WTC11 (cell line): ENCODE measurements around the gene RPL36A. TPM values are rescaled to one million over a fixed set of nuclear protein-coding genes. Genes with fewer than 3 reads are reported as not detected.

Experiments used
- ATAC-seq: fragments of 200-7000 bp; cut with Tn5 transposase; 2 replicates; pipeline ENCODE4 v1.10.0; 2021; ENCODE audit warnings: mild to moderate bottlenecking, moderate library complexity
- CTCF ChIA-PET: fragments of 300-600 bp; sonication (Branson Sonifier 250); formaldehyde crosslinking; loops from one replicate; lab custom pipeline; 2021; ENCODE audit warnings: antibody characterized with exemption; lab: Charles Lee
- POLR2A ChIA-PET: fragments of 350-600 bp; sonication (Branson Sonifier 250); formaldehyde crosslinking; loops from one replicate; lab custom pipeline; 2021; ENCODE audit warnings: antibody characterized with exemption; lab: Charles Lee
- DNase-seq: peaks from one replicate; pipeline ENCODE4 v3.0.0; 2021; ENCODE audit warnings: low spot score
- H3K27ac Mint-ChIP-seq: 2 replicates; pipeline ENCODE4 v1.8.0; 2021; ENCODE audit warnings: mixed read lengths
- H3K27me3 Mint-ChIP-seq: 2 replicates; pipeline ENCODE4 v1.8.0; 2021; ENCODE audit warnings: low read depth, mild to moderate bottlenecking, moderate library complexity, mixed read lengths
- H3K36me3 Mint-ChIP-seq: 2 replicates; pipeline ENCODE4 v1.8.0; 2021; ENCODE audit warnings: mixed read lengths
- H3K4me1 Mint-ChIP-seq: 2 replicates; pipeline ENCODE4 v1.8.0; 2022; ENCODE audit warnings: mixed read lengths
- H3K4me3 Mint-ChIP-seq: 2 replicates; pipeline ENCODE4 v1.8.0; 2021; ENCODE audit warnings: mild to moderate bottlenecking, moderate library complexity, mixed read lengths
- H3K9me3 Mint-ChIP-seq: 2 replicates; pipeline ENCODE4 v1.8.0; 2021; ENCODE audit warnings: mixed read lengths
- ATF1 ChIP-seq: sonication (generic); formaldehyde crosslinking; IDR thresholded peaks from 2 replicates; pipeline ENCODE4 v1.8.1; 2023; ENCODE audit warnings: mild to moderate bottlenecking, moderate library complexity, missing genetic modification reagents
- E2F1 ChIP-seq: sonication (generic); formaldehyde crosslinking; IDR thresholded peaks from 2 replicates; pipeline ENCODE4 v1.8.0; 2022; ENCODE audit warnings: mild to moderate bottlenecking, missing genetic modification reagents
- ESRRA ChIP-seq: sonication (generic); formaldehyde crosslinking; IDR thresholded peaks from 2 replicates; pipeline ENCODE4 v1.8.1; 2022; ENCODE audit warnings: mild to moderate bottlenecking, missing genetic modification reagents, borderline replicate concordance
- ETV6 ChIP-seq: sonication (generic); formaldehyde crosslinking; IDR thresholded peaks from 2 replicates; pipeline ENCODE4 v1.8.1; 2022; ENCODE audit warnings: mild to moderate bottlenecking, missing genetic modification reagents
- NFE2L1 ChIP-seq: sonication (generic); formaldehyde crosslinking; IDR thresholded peaks from 2 replicates; pipeline ENCODE4 v1.8.1; 2023; ENCODE audit warnings: missing genetic modification reagents
- SMAD4 ChIP-seq: sonication (generic); formaldehyde crosslinking; IDR thresholded peaks from 2 replicates; pipeline ENCODE4 v1.8.0; 2022; ENCODE audit warnings: mild to moderate bottlenecking, missing genetic modification reagents
- TEAD1 ChIP-seq: sonication (generic); formaldehyde crosslinking; IDR thresholded peaks from 2 replicates; pipeline ENCODE4 v1.8.0; 2022; ENCODE audit warnings: mild to moderate bottlenecking, missing genetic modification reagents
- ZNF138 ChIP-seq: sonication (generic); formaldehyde crosslinking; conservative IDR thresholded peaks from 2 replicates; pipeline ENCODE4 v1.8.1; 2022; ENCODE audit warnings: mild to moderate bottlenecking, moderate library complexity, missing genetic modification reagents
- ZNF416 ChIP-seq: fragments of 250-450 bp; sonication (Bioruptor Pico); IDR thresholded peaks from 2 replicates; pipeline ENCODE4 v1.9.0; 2021; ENCODE audit warnings: mild to moderate bottlenecking, inconsistent platforms
- total RNA-seq: library from RNA; stranded (reverse); gene quantifications from 3 replicates; pipeline ENCODE4 v1.2.3, GENCODE V29; 2021
- TF ChIP-seq, protein P1 (sequence below): sonication (generic); formaldehyde crosslinking; IDR thresholded peaks from 2 replicates; pipeline ENCODE4 v1.8.1; 2023; ENCODE audit warnings: mild to moderate bottlenecking, moderate library complexity, missing genetic modification reagents
- TF ChIP-seq, protein P2 (sequence below): sonication (generic); formaldehyde crosslinking; conservative IDR thresholded peaks from 2 replicates; pipeline ENCODE4 v1.8.1; 2022; ENCODE audit warnings: mild to moderate bottlenecking, missing genetic modification reagents
- TF ChIP-seq, protein P3 (sequence below): fragments of 200-600 bp; IDR thresholded peaks from 2 replicates; pipeline ENCODE4 v1.8.0; 2022; ENCODE audit warnings: antibody characterized with exemption
- TF ChIP-seq, protein P4 (sequence below): sonication (generic); formaldehyde crosslinking; IDR thresholded peaks from 2 replicates; pipeline ENCODE4 v1.8.0; 2022; ENCODE audit warnings: mild to moderate bottlenecking, missing genetic modification reagents
- TF ChIP-seq, protein P5 (sequence below): fragments of 250-450 bp; sonication (Bioruptor Pico); IDR thresholded peaks from 2 replicates; pipeline ENCODE4 v1.9.0; 2021; ENCODE audit warnings: mild to moderate bottlenecking, borderline replicate concordance
- TF ChIP-seq, protein P6 (sequence below): sonication (generic); formaldehyde crosslinking; IDR thresholded peaks from 2 replicates; pipeline ENCODE4 v1.8.1; 2023; ENCODE audit warnings: mild to moderate bottlenecking, missing genetic modification reagents

Gene RPL36A
- total RNA-seq, 1 experiment from 2014 or later: 320 TPM

GRCh38 chrX:101411984-101412383 lies 21.2 kb downstream of the RPL36A start:
- H3K4me1 Mint-ChIP-seq: peaks cover 19% of the 10 kb centered on the region
- H3K9me3 Mint-ChIP-seq: no peaks in the 10 kb centered on the region
- DNase-seq: no peak
- TF ChIP-seq, protein P1, sequence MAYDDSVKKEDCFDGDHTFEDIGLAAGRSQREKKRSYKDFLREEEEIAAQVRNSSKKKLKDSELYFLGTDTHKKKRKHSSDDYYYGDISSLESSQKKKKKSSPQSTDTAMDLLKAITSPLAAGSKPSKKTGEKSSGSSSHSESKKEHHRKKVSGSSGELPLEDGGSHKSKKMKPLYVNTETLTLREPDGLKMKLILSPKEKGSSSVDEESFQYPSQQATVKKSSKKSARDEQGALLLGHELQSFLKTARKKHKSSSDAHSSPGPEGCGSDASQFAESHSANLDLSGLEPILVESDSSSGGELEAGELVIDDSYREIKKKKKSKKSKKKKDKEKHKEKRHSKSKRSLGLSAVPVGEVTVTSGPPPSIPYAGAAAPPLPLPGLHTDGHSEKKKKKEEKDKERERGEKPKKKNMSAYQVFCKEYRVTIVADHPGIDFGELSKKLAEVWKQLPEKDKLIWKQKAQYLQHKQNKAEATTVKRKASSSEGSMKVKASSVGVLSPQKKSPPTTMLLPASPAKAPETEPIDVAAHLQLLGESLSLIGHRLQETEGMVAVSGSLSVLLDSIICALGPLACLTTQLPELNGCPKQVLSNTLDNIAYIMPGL (CRISPR knock-in tag): no peak
- TF ChIP-seq, protein P2, sequence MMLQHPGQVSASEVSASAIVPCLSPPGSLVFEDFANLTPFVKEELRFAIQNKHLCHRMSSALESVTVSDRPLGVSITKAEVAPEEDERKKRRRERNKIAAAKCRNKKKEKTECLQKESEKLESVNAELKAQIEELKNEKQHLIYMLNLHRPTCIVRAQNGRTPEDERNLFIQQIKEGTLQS (CRISPR knock-in tag): no peak
- TF ChIP-seq, all 79 proteins: peak for 0
- ChIA-PET CTCF (no interaction called here), POLR2A (no interaction called here)
- Mint-ChIP-seq H3K36me3 (peaks cover 20% of the 10 kb centered on the region), H3K27me3 (no peaks in the 10 kb centered on the region), H3K27ac (no peak overlapping the region), H3K4me3 (no peak overlapping the region)
- ATAC-seq: no peak

DNA sequence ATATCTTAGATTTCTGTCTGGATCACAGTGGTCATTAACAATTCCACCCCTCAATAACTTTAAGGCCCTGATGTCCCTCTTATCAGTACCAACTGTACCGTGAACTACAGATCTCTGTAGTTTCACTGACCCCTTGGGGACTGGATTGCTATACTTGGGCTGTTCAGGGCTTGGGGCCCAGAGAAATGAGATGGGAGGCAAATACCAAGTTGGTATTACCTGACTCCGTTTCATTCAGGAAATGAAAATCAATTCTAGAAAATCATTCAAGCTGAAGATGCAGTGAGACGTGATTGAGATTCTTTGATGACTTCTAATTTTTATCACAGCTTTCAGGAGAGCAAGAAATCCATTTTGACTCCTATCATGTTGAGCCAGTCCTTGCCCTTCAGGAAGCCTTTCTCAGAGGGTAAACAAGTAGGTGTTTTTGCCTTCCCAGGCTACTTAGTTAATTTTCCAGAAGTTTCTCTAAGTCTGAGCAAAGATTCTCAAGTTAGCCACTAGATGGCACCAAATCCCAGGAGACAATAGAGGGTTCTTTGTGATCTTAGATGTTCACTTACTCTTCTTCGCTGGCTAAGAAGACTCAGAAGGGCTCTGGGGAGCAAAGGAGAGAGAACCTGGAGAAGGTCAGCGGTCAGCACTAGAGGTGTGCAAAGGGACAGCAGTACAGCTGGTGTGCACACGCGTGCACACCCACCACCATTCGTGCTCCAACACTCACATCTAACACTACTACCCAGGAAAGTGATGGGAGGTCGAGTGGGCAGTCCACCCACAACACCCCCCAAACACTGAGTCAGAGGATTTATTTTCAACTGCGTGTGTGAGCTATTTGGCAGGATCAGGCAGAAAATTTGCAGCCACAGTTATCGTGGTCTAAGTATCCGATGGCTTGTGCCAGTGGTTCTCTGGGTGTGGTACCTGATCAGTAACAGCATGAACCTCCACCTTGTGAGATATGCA lies 24.7 kb downstream of the RPL36A start:
- DNase-seq (no peak), ATAC-seq (peak; percentile 31)
- TF ChIP-seq, protein P3, sequence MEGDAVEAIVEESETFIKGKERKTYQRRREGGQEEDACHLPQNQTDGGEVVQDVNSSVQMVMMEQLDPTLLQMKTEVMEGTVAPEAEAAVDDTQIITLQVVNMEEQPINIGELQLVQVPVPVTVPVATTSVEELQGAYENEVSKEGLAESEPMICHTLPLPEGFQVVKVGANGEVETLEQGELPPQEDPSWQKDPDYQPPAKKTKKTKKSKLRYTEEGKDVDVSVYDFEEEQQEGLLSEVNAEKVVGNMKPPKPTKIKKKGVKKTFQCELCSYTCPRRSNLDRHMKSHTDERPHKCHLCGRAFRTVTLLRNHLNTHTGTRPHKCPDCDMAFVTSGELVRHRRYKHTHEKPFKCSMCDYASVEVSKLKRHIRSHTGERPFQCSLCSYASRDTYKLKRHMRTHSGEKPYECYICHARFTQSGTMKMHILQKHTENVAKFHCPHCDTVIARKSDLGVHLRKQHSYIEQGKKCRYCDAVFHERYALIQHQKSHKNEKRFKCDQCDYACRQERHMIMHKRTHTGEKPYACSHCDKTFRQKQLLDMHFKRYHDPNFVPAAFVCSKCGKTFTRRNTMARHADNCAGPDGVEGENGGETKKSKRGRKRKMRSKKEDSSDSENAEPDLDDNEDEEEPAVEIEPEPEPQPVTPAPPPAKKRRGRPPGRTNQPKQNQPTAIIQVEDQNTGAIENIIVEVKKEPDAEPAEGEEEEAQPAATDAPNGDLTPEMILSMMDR: peak; percentile 44; the same call in 1 of the 2 replicates
- TF ChIP-seq, protein P4, sequence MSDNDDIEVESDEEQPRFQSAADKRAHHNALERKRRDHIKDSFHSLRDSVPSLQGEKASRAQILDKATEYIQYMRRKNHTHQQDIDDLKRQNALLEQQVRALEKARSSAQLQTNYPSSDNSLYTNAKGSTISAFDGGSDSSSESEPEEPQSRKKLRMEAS: no peak
- Mint-ChIP-seq H3K27ac (peak overlapping the region; percentile 93), H3K36me3 (peaks cover 18% of the 10 kb centered on the region), H3K9me3 (no peaks in the 10 kb centered on the region), H3K4me1 (peaks cover 33% of the 10 kb centered on the region), H3K4me3 (peak overlapping the region; percentile 31; the same call in 1 of the 2 replicates), H3K27me3 (no peaks in the 10 kb centered on the region)
- POLR2A ChIA-PET: interaction anchor here (0.6 to 1.2 kb wide), 3 partner anchors 25 to 55 kb away, joined by 3 to 4 read pairs (median 3); partner anchors contain the start of gene RPL36A
- CTCF ChIA-PET: interaction anchor here (0.5 to 1.5 kb wide), 3 partner anchors 14 to 27 kb away, joined by 3 read pairs; partner anchors contain the start of gene RPL36A

GRCh38 chrX:101416691-101417090 lies 25.9 kb downstream of the RPL36A start:
- H3K9me3 Mint-ChIP-seq: no peaks in the 10 kb centered on the region
- DNase-seq (no peak), ATAC-seq (no peak)
- H3K36me3 Mint-ChIP-seq: peaks cover 17% of the 10 kb centered on the region
- POLR2A ChIA-PET: interaction anchor here (1.2 kb wide), 1 partner anchor 26 kb away, joined by 3 read pairs; the partner anchor contains the start of gene RPL36A
- H3K27me3 Mint-ChIP-seq: no peaks in the 10 kb centered on the region
- H3K27ac Mint-ChIP-seq: no peak overlapping the region
- no peak for TF ChIP-seq ETV6 (CRISPR knock-in tag)
- TF ChIP-seq, protein P5, sequence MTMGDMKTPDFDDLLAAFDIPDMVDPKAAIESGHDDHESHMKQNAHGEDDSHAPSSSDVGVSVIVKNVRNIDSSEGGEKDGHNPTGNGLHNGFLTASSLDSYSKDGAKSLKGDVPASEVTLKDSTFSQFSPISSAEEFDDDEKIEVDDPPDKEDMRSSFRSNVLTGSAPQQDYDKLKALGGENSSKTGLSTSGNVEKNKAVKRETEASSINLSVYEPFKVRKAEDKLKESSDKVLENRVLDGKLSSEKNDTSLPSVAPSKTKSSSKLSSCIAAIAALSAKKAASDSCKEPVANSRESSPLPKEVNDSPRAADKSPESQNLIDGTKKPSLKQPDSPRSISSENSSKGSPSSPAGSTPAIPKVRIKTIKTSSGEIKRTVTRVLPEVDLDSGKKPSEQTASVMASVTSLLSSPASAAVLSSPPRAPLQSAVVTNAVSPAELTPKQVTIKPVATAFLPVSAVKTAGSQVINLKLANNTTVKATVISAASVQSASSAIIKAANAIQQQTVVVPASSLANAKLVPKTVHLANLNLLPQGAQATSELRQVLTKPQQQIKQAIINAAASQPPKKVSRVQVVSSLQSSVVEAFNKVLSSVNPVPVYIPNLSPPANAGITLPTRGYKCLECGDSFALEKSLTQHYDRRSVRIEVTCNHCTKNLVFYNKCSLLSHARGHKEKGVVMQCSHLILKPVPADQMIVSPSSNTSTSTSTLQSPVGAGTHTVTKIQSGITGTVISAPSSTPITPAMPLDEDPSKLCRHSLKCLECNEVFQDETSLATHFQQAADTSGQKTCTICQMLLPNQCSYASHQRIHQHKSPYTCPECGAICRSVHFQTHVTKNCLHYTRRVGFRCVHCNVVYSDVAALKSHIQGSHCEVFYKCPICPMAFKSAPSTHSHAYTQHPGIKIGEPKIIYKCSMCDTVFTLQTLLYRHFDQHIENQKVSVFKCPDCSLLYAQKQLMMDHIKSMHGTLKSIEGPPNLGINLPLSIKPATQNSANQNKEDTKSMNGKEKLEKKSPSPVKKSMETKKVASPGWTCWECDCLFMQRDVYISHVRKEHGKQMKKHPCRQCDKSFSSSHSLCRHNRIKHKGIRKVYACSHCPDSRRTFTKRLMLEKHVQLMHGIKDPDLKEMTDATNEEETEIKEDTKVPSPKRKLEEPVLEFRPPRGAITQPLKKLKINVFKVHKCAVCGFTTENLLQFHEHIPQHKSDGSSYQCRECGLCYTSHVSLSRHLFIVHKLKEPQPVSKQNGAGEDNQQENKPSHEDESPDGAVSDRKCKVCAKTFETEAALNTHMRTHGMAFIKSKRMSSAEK: no peak
- CTCF ChIA-PET: no interaction called here
- no peak overlapping the region for H3K4me3 Mint-ChIP-seq
- peaks cover 30% of the 10 kb centered on the region for H3K4me1 Mint-ChIP-seq

GRCh38 chrX:101417190-101417589 lies 26.4 kb downstream of the RPL36A start:
- H3K27ac Mint-ChIP-seq: no peak overlapping the region; the same call in 1 of the 2 replicates
- H3K9me3 Mint-ChIP-seq: no peaks in the 10 kb centered on the region
- H3K36me3 Mint-ChIP-seq: peaks cover 12% of the 10 kb centered on the region
- ATAC-seq (no peak), DNase-seq (no peak)
- peak overlapping the region; percentile 84 for H3K4me3 Mint-ChIP-seq
- TF ChIP-seq TEAD1 (CRISPR knock-in tag) (no peak), E2F1 (CRISPR knock-in tag) (no peak), ZNF416 (no peak), ATF1 (CRISPR knock-in tag) (no peak), ZNF138 (CRISPR knock-in tag) (no peak), NFE2L1 (no peak), SMAD4 (CRISPR knock-in tag) (no peak), ESRRA (CRISPR knock-in tag) (no peak)
- TF ChIP-seq, protein P6, sequence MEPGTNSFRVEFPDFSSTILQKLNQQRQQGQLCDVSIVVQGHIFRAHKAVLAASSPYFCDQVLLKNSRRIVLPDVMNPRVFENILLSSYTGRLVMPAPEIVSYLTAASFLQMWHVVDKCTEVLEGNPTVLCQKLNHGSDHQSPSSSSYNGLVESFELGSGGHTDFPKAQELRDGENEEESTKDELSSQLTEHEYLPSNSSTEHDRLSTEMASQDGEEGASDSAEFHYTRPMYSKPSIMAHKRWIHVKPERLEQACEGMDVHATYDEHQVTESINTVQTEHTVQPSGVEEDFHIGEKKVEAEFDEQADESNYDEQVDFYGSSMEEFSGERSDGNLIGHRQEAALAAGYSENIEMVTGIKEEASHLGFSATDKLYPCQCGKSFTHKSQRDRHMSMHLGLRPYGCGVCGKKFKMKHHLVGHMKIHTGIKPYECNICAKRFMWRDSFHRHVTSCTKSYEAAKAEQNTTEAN (CRISPR knock-in tag): no peak
- TF ChIP-seq, all 79 proteins: peak for 0
- Mint-ChIP-seq H3K4me1 (peaks cover 30% of the 10 kb centered on the region), H3K27me3 (no peaks in the 10 kb centered on the region)
- ChIA-PET POLR2A (interaction anchor here (0.6 to 2.6 kb wide), 3 partner anchors 27 to 515 kb away, joined by 3 to 8 read pairs (median 4); partner anchors contain the start of genes RPL36A, TMEM35A and ZMAT1), CTCF (no interaction called here)
